Islet precursor cell (in vitro differentiated cells): Measurements from ENCODE around the gene TMEM79.

Experiments used
- DNase-seq: peaks from one replicate; pipeline ENCODE4 v3.0.0-alpha.2; 2018

The TMEM79 gene, protein sequence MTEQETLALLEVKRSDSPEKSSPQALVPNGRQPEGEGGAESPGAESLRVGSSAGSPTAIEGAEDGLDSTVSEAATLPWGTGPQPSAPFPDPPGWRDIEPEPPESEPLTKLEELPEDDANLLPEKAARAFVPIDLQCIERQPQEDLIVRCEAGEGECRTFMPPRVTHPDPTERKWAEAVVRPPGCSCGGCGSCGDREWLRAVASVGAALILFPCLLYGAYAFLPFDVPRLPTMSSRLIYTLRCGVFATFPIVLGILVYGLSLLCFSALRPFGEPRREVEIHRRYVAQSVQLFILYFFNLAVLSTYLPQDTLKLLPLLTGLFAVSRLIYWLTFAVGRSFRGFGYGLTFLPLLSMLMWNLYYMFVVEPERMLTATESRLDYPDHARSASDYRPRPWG

DNA sequence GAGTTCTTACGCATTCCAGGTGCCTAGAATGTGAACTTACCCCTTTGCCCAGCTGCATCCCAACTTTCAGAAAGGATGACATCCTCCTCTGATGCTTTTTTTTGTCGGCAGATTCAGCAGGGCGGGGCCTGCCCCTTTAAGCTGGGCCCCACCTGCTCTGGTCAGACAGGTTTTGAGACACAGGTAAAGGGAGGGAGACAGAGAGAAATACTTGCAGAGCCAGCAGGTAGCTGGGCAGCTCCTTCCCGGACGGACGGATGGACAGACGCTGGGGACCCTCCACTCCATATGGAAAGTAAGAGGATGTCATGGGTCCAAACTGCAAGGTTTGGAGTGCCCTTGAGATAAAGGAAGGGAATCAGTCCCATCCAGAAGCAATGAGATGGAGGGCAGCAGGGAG, at the start of gene TMEM79:
Gene TMEM79 (plus strand): TSS at position 214 of the 400 bp plus-strand sequence. CDS start 902 bp downstream, outside the sequence.
- no peak for DNase-seq

DNA sequence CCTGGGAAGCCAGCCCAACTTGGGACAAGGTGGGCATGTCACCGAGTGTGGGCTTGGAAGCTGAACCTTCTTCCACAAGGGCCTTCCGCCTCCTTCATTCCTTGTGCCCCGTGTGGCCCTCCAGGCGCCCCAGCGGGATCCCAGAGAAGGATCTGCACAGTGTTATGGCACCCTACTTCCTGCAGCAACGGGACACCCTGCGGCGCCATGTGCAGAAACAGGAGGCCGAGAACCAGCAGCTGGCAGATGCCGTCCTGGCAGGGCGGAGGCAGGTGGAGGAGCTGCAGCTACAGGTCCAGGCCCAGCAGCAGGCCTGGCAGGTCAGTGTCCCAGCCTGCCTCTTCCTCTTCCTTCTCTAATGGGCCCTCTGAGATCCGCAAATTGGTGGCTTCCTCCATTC, 48.0 kb upstream of the TMEM79 start:
- no peak for DNase-seq

DNA sequence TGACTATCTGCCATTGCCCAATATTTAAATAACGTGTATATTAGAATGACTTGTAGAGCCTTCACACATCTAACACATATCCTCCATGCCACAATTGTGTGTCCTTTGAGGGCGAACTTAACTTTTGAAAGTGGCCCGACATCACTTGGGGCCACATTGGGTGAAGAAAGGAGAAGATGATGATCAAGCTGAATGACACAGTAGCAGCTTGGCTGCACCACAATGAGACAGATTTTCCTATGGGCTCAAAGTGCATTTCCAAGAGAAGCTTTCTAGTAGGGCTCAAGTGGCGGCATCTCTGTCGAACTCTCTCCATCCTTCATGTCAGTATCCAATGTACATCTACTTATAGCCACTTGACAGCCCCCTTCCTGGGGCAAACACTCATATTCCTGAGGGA, 45.9 kb upstream of the TMEM79 start:
- no peak for DNase-seq

DNA sequence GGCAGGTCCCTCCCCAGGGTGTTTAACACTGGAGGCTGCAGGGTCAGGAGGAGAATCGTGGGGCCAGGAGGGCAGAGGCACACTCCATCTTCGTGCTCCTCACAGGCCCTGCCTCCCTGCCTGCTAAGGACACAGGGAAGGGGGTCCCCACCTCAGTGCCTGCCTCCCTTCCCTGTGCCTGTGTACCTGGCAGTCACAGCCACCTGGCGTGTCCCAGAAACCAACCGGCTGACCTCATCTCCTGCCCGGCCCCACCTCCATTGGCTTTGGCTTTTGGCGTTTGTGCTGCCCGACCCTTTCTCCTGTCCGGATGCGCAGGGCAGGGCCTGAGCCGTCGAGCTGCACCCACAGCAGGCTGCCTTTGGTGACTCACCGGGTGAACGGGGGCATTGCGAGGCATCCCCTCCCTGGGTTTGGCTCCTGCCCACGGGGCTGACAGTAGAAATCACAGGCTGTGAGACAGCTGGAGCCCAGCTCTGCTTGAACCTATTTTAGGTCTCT, 42.8 kb upstream of the TMEM79 start:
- DNase-seq = peak; percentile 60

DNA sequence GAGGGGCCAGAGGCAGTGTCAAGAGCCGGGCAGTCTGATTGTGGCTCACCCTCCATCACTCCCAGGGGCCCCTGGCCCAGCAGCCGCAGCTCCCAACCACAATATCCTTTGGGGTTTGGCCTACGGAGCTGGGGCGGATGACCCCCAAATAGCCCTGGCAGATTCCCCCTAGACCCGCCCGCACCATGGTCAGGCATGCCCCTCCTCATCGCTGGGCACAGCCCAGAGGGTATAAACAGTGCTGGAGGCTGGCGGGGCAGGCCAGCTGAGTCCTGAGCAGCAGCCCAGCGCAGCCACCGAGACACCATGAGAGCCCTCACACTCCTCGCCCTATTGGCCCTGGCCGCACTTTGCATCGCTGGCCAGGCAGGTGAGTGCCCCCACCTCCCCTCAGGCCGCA, 42.2 kb upstream of the TMEM79 start, which contains the start of gene BGLAP:
Gene BGLAP (plus strand): TSS at position 259 of the 400 bp plus-strand sequence. CDS start 48 bp downstream, at position 307.
- peak; percentile 54 for DNase-seq

DNA sequence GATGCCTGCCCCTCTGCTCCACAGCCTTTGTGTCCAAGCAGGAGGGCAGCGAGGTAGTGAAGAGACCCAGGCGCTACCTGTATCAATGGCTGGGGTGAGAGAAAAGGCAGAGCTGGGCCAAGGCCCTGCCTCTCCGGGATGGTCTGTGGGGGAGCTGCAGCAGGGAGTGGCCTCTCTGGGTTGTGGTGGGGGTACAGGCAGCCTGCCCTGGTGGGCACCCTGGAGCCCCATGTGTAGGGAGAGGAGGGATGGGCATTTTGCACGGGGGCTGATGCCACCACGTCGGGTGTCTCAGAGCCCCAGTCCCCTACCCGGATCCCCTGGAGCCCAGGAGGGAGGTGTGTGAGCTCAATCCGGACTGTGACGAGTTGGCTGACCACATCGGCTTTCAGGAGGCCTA, 41.4 kb upstream of the TMEM79 start:
- no peak for DNase-seq

DNA sequence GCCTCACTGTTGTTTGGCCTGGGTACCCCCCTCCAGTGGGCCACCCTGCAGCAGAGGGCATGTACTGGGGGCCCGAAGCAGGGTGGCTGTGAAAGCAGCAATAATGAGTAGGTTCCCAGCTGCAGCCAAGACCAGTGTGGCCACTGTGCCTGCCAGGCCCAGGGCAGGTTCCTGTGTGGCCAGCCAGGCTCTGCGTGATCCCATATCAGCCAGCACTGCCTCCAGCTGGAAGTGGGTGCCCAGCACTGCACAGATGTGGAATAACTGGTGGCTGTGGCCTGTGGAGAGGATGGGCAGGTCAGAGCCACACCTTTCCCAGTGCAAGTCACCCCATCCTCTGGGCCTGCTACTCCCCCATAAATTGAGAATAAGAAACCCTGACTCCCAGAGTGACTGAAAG, 40.0 kb upstream of the TMEM79 start:
- peak; percentile 64 for DNase-seq

DNA sequence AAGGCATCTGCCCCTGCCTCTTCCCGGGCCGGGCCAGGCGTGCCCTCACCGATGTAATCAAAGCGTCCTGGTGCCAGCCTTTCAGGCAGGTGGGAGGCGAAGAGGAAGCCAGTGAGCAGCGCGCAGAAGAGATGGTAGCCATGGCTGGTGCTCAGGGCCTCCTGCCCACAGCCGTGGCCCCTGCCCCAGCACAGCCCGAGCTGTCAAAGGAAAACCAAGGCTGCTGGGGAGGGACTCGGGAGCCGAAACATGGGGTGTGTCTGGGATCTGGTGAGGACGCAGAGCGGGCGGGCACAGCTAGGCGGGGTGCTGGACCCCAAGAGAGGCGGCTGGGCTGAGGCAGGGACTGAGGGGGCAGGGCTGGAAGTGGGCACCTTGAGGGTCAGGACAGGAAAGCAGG, 39.4 kb upstream of the TMEM79 start:
- DNase-seq = no peak

DNA sequence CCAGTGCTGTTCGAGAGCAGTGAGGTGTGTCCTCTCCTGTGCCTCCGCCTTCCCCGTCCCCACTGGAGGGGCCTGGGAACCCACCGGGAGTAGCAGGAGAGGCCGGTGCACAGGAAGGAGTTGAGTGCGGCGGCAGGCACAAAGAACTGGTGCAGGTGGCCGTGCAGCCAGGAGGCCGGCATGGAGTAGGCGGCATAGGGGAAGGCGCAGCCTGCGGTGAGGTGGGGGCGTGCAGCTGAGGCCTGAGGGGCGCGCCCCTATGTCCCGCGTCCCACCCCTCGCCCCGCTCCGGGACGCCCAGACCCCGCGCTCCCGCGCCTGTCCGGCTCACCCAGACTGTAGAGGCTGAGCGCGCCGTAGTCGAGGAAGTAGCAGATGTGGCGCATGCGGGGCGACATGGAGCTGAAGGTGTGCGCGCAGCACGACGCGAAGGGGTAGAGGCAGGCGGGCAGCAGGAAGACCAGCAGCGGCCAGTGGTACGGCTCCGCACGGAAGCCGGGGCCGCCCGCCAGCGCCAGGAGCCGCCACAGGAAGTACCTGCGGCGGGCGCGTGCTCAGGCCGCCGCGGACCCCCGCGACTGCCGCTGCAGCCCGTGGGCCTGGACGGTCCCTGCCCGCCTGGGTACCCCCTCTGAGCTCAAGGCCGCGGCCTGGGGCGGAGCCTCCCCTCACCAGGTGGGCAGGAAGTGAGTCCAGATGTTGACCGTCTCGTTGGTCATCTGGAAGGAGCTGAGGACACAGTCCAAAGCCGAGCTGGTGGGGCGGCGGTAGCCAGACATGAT, 38.5 kb upstream of the TMEM79 start:
- no peak for DNase-seq

DNA sequence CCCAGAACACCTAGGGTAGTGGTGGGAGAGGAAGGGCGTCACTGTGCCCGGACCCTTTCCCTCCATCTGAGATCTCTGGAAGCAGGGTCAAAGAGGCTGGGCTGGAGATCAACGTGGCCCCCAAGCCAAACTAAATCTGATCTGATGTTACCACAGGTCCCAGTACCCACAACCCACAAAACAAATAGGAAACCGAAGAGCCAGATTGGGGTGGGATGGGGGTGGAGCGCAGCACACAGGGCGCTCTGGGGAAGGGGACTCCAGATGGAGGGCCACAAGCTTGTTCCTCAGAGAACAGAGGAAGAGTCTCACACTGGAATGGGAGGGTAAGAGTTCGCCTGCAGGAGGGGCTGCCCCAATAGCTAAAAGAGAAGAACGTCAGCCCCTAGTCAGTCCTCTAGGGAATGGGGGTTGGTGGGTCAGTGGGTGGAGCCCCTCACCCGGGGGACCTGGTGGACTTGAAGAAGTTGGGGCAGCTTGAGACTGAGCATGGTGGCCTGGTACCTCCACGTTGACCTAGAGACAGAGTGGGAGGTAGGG, 37.8 kb upstream of the TMEM79 start:
- DNase-seq = no peak

DNA sequence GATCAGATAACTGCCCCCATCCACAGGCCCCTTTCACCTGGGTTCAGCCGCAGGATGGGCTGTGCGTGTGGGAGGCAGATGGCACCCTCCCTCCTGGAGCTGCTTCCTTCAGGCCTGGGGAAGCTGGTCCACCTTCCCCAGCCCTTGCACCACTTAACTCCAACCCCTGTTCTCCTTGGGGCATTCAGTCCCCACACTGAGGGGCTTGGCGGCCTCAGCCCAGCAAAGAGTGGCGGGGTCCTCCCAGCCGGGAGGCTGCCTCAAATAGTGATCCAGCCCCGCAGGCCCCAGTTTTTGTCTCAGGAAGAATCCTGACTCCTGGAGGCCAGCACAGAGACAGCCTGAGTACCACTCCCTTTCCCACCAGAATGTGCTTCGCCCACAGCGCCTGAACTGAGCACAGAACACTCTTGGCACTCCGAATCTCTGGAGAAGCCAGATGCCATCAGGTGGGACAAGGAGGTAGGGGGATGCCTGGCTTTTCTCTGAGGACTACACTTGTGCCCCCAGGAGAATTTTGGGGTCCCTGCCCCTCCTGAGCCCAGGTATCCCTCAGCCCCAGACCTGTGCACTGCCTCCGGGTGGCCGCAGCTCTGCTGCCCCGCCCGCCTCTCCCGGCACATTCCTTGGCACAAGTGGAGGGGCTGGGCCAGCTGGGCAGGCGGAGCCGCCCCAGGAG, 37.2 kb upstream of the TMEM79 start:
- no peak for DNase-seq

DNA sequence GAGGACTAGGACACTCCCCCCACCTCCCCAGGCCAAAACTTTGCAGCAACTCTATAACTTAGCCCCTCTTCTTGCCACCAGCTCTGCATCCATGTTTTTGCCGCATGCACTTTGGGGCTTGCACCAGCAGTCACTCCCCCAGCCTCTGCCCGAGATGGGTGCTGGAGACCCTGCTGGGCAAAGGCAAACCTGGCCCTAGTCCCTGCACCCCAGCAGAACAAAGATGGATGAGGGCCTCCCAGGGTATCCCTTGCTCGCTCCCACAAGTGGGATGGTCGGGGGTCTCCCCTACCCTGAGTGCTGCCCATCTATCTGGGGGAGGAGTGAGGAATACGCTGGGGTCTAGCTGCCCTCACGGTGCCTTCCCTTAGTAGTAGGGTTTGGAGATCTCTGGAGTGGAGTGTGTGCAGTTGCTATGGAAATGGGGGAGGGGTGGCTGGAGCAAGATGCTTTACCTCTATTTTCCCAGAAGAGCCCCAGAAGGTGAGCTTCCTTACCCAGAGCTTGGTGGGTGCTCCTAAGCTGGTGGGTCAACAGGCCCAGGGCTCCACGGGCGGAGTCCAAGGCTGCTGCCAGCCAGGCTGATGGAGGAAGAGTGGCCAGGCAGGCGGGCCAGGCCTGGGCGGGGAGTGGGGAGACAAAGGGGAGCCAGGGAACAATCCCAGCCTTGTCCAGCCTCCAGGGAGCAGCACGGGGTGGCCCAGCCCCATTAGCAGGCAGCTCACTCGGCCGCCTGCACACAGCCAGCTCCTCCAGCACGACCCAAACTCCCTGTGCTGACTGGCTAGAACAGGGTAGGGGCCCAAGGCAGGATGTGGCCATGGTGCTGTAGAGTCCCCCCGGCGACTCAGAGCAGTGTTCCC, 36.4 kb upstream of the TMEM79 start, which contains the start of gene PAQR6:
Gene PAQR6 (minus strand): TSS at position 597 of the 863 bp plus-strand sequence. CDS start 1,325 bp downstream, outside the sequence.
- DNase-seq = peak; percentile 63

DNA sequence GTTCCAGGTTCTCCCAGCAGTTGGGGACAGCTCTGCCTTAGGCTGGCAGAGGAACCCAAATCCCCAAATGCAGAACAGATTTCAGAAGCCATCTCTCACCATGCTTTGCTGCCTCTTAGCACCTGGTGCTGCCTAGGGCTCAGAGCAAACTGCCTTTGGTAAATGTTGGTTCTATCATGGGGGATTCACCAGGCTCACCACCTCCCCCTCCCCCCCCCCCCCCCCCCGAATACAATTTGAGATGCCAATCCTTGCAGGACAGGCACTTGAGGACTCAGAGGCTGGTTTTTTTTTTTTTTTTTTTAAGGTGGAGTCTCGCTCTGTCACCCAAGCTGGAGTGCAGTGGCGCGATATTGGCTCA, 35.8 kb upstream of the TMEM79 start:
- no peak for DNase-seq

DNA sequence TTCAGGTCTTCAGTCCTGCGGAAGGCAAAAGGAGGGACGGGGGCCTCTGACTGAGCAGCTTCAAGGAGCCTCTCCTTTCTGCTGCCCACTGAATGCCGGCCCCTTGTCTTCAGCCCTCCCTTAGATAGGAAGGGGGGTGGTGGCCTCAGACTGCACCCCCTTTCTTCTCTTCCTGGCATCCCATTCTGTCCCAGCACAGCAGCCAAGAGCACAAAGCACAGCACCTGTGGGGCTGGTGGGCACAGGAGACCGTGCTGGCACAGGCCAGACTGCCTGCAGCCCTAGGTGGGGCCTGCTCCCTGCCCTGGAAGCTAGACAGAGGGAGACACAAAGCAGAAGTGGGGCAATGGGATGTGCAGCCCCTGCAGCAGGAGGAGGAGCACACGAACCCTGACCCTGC, 34.5 kb upstream of the TMEM79 start:
- no peak for DNase-seq

DNA sequence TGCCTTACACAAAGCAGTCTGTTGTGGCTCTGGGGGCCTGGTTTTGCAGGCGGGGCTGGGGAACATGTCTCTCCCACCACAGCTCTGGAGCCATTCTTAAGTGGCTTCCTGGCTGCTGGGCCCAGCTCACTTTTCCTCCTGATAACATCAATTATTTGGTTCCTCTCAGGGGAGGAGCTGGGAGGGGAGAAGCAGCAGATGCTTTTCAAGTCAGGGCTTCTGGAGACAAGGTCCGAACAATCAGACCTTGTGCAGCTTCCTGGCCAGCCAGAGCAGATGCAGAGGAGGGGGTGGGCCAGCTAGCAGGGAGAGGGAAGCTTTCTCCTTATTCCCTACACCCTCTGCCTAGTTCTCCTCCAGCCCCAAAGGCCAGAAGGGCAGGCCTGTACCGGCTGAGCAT, 32.6 kb upstream of the TMEM79 start:
- peak; percentile 97 for DNase-seq

DNA sequence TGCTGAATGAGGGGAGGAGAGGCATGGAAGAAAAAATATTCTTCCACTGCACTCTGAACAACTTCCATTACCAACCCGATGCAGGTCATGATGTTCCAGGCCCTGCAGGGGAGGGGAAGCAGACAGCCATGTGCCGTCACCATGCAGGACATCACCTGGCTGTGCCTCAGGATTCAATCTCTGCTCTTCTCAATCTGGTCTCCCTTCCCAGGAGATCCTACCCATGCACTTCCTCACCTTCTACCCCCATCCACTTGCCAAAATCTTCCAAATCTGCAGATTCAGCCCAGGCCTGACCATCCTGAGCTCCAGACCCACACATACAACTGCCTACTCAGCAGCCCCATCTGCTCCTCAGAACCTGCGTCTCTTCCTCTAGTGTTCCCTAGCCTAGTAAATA, 30.5 kb upstream of the TMEM79 start:
- DNase-seq = no peak

DNA sequence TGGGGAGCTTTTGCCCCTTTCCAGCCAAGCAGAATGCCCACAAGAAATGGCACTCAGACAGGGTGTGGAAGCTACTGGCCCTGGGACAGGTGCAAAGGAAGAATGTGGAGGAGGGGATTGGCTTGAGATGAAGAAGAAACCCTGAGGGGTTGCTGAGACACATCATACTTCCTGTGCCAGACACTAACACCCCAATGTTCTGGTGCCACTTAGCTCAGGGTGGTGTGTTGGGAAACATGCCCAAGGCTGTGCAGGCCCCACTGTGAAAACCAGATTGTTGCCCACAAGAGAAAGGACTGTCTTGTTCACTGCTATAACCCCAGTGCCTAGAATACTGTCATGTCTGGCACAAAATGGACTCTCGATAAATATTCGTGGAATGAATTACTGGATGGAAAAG, 26.4 kb upstream of the TMEM79 start:
- DNase-seq = no peak

DNA sequence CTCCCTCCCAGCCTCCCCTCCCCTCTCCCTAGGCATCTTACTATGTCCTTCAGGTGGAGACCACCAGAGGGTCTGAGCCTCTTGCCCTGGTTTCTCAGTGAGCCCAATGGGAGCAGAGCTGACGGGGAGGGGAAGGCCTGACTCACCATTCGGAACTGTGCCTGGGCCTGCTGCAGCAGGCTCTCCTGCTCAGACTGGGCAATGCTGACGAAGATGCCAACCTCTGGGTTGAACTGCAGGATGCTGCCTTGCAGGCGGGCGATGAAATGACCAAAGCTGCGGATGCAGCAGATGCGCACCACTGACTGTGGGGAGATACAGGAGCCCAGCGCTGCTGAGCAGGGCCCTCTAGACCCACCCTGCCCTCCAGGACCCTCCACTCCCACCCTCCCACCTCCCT, 25.3 kb upstream of the TMEM79 start:
- no peak for DNase-seq

DNA sequence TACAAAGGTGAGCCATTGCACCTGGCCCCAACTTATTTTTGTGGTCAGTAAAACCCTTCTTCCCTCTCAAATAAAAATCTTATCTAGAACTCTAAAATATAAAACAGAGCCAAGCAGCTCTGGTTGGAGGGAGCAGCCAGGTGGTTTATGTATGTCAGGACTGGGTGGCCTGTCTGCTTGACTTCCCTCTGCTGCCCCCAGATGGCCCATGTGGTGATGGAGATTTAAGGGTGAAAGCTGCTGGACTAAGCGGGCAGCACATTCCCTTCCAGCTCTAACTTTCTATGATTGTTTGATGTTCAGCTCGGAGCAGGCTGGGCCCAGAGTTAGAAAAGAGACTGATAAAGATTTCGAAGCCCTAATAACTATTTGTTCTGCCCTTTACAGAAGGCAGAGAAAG, 24.3 kb upstream of the TMEM79 start:
- no peak for DNase-seq

DNA sequence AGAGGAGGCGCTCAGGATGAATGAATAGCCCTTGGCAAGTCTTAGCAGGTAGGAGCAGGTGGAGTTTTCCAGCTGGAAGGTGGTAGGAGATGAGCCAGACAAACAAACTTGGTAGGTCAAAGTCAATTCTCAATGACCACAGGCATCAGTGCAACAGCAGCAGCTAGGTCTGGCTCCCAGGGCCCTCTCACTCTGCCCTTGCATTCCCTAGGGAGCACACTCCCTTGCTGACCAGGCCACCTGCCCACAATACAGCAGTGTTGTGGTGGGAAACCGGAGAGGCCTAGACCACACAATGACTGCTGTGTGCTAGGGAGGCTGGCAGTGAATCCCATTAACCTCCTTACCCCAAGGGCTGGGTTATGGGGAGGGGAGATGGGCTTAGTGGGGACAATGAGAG, 23.2 kb upstream of the TMEM79 start:
- DNase-seq = peak; percentile 65

DNA sequence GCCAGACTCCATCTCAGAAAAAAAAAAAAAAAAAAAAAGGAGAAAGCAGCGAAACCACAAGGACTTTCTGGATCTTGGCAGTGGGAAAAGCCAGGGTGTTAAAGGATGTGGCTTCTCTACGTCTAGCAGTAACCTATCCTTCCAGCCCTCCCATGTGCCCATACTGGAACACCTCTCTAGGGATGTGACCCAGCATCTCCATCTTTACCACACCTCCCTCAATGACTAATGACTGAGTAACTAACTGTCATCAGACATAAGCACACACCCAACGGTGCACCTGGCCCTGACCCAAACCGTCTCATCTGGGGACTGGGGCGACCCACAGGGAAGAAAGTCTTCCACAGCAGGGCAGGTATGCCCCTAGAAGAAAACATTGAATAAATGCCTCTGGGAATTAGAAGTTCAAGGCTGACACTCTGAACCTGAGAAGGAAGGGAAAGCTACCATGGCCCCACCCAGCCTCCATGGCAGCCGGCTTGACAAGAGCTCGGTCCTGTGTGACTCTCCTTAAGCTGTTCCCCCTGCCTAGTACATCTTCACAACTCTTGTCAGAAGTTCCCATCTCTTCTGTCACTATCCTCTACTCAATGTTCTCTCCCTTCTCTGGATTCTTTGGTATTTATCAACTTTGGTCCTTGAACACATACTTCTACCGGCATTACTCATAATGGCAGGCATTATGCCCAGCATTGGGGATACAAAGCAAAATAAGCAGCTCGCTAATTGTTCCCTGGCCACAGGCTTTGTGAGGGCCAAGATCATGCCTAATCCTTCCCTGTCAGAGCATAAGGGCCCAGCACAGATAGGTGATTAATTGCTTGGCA, 21.5 kb upstream of the TMEM79 start:
- no peak for DNase-seq
